ENCODE results near the gene DOCK9.

The DOCK9 gene

GRCh38 chr13:98766697-98767096 is 211.2 kb downstream of the DOCK9 start:
- Histone ChIP-seq H3K27me3 (ENCODE audit: insufficient read depth, low read depth) (no peaks in the 10 kb centered on the region), H3K4me2 (no peak overlapping the region), H3K4me3 (IDR thresholded peaks at IDR 0.05; ENCODE audit: insufficient read depth, low read depth, low read length) (no peak overlapping the region), H4K20me1 (ENCODE audit: insufficient read depth) (no peaks in the 10 kb centered on the region), H2AFZ (ENCODE audit: low read depth) (no peak overlapping the region), H3K27ac (no peak overlapping the region), H3K4me1 (ENCODE audit: low read depth, poor library complexity, severe bottlenecking) (no peaks in the 10 kb centered on the region), H3K36me3 (ENCODE audit: insufficient read depth) (no peaks in the 10 kb centered on the region), H3K79me2 (ENCODE audit: insufficient read depth, low read depth) (no peaks in the 10 kb centered on the region), H3K9ac (no peak overlapping the region)
- no peak for TF ChIP-seq CTCF (conservative IDR thresholded peaks at IDR 0.05; ENCODE audit: low read depth, low read length)

GRCh38 chr13:98765996-98766519 is 211.8 kb downstream of the DOCK9 start:
- H3K79me2 ChIP-seq (ENCODE audit: insufficient read depth, low read depth): no peaks in the 10 kb centered on the region
- no peaks in the 10 kb centered on the region for H3K36me3 ChIP-seq (ENCODE audit: insufficient read depth)
- H3K4me1 ChIP-seq (ENCODE audit: low read depth, poor library complexity, severe bottlenecking): no peaks in the 10 kb centered on the region
- no peaks in the 10 kb centered on the region for H3K27me3 ChIP-seq (ENCODE audit: insufficient read depth, low read depth)
- H3K4me2 ChIP-seq: no peak overlapping the region
- no peak overlapping the region for H3K9ac ChIP-seq
- H3K27ac ChIP-seq: no peak overlapping the region
- no peak overlapping the region for H2AFZ ChIP-seq (ENCODE audit: low read depth)
- no peak overlapping the region for H3K4me3 ChIP-seq (IDR thresholded peaks at IDR 0.05; ENCODE audit: insufficient read depth, low read depth, low read length)
- TF ChIP-seq CTCF (conservative IDR thresholded peaks at IDR 0.05; ENCODE audit: low read depth, low read length): no peak
- H4K20me1 ChIP-seq (ENCODE audit: insufficient read depth): no peaks in the 10 kb centered on the region

- Histone ChIP-seq H3K27ac (no peak overlapping the region), H3K27me3 (ENCODE audit: insufficient read depth, low read depth) (no peaks in the 10 kb centered on the region), H4K20me1 (ENCODE audit: insufficient read depth) (no peaks in the 10 kb centered on the region), H3K4me1 (ENCODE audit: low read depth, poor library complexity, severe bottlenecking) (no peaks in the 10 kb centered on the region), H3K79me2 (ENCODE audit: insufficient read depth, low read depth) (no peaks in the 10 kb centered on the region), H3K4me2 (no peak overlapping the region), H3K36me3 (ENCODE audit: insufficient read depth) (no peaks in the 10 kb centered on the region), H2AFZ (ENCODE audit: low read depth) (no peak overlapping the region), H3K4me3 (IDR thresholded peaks at IDR 0.05; ENCODE audit: insufficient read depth, low read depth, low read length) (no peak overlapping the region), H3K9ac (no peak overlapping the region)
- no peak for TF ChIP-seq CTCF (conservative IDR thresholded peaks at IDR 0.05; ENCODE audit: low read depth, low read length)
Measured at GRCh38 chr13:98761986-98762616, 215.8 kb downstream of the DOCK9 start.

- H3K27me3 ChIP-seq (ENCODE audit: insufficient read depth, low read depth): no peaks in the 10 kb centered on the region
- no peaks in the 10 kb centered on the region for H3K79me2 ChIP-seq (ENCODE audit: insufficient read depth, low read depth)
- H3K4me1 ChIP-seq (ENCODE audit: low read depth, poor library complexity, severe bottlenecking): no peaks in the 10 kb centered on the region
- no peak overlapping the region for H3K9ac ChIP-seq
- H3K36me3 ChIP-seq (ENCODE audit: insufficient read depth): no peaks in the 10 kb centered on the region
- H2AFZ ChIP-seq (ENCODE audit: low read depth): no peak overlapping the region
- TF ChIP-seq CTCF (conservative IDR thresholded peaks at IDR 0.05; ENCODE audit: low read depth, low read length): no peak
- no peak overlapping the region for H3K4me2 ChIP-seq
- H3K27ac ChIP-seq: no peak overlapping the region
- no peak overlapping the region for H3K4me3 ChIP-seq (IDR thresholded peaks at IDR 0.05; ENCODE audit: insufficient read depth, low read depth, low read length)
- no peaks in the 10 kb centered on the region for H4K20me1 ChIP-seq (ENCODE audit: insufficient read depth)
Measured at GRCh38 chr13:98761126-98761985, 216.5 kb downstream of the DOCK9 start.
